Ishikawa (cell line): ENCODE measurements around the gene EDN2.
A peak's percentile ranks its signal among the peaks of the same experiment; 100 is the strongest.

Experiments
- CEBPB ChIP-seq: IDR thresholded peaks from 2 replicates; pipeline ENCODE4 v1.6.1; 2012
- EP300 ChIP-seq: IDR thresholded peaks from 2 replicates; pipeline ENCODE4 v1.6.1; 2012; ENCODE audit warnings: borderline replicate concordance
- NFIC ChIP-seq: IDR thresholded peaks from 2 replicates; pipeline ENCODE4 v1.6.1; 2012
- TAF1 ChIP-seq: IDR thresholded peaks from 2 replicates; pipeline ENCODE4 v1.6.1; 2012; ENCODE audit warnings: low read depth, mild to moderate bottlenecking
- YY1 ChIP-seq: IDR thresholded peaks from 2 replicates; pipeline ENCODE4 v1.6.1; 2012; ENCODE audit warnings: low read depth
- TF ChIP-seq, protein P1 (sequence below): IDR thresholded peaks from 2 replicates; pipeline ENCODE4 v1.6.1; 2012
- TF ChIP-seq, protein P2 (sequence below): IDR thresholded peaks from 2 replicates; pipeline ENCODE4 v1.6.1; 2012; ENCODE audit warnings: low read depth, mild to moderate bottlenecking

DNA sequence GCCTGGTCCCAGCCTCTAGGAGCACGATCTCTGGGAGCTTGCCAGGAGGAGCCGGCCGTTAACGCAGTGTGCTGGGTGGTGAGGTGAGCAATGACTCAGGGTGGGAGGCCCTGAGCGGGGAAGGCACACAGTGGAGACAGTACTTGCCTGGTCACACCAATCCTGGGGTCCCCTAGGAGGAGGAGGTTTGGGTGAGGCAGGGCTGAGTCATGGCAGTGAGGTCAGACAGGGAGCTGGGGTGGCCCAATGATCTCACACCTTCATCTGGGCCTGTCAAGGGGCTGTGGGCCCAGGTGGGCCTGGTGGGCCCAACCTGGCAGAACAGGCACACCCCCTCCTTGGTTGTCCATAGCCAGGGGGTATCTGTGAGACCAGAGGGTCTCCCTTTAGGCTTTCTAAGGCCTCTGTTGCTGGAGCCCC is 8.6 kb upstream of the EDN2 start:
- no peak for TF ChIP-seq TAF1
- TF ChIP-seq, protein P1, sequence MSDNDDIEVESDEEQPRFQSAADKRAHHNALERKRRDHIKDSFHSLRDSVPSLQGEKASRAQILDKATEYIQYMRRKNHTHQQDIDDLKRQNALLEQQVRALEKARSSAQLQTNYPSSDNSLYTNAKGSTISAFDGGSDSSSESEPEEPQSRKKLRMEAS: 0 out of 2 replicates have a peak, but pooled peaks have one; percentile 19
- no peak for TF ChIP-seq YY1
- TF ChIP-seq NFIC: no peak
- TF ChIP-seq, protein P2, sequence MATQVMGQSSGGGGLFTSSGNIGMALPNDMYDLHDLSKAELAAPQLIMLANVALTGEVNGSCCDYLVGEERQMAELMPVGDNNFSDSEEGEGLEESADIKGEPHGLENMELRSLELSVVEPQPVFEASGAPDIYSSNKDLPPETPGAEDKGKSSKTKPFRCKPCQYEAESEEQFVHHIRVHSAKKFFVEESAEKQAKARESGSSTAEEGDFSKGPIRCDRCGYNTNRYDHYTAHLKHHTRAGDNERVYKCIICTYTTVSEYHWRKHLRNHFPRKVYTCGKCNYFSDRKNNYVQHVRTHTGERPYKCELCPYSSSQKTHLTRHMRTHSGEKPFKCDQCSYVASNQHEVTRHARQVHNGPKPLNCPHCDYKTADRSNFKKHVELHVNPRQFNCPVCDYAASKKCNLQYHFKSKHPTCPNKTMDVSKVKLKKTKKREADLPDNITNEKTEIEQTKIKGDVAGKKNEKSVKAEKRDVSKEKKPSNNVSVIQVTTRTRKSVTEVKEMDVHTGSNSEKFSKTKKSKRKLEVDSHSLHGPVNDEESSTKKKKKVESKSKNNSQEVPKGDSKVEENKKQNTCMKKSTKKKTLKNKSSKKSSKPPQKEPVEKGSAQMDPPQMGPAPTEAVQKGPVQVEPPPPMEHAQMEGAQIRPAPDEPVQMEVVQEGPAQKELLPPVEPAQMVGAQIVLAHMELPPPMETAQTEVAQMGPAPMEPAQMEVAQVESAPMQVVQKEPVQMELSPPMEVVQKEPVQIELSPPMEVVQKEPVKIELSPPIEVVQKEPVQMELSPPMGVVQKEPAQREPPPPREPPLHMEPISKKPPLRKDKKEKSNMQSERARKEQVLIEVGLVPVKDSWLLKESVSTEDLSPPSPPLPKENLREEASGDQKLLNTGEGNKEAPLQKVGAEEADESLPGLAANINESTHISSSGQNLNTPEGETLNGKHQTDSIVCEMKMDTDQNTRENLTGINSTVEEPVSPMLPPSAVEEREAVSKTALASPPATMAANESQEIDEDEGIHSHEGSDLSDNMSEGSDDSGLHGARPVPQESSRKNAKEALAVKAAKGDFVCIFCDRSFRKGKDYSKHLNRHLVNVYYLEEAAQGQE: no peak
- TF ChIP-seq CEBPB: no peak
- no peak for TF ChIP-seq EP300
